CD4-positive, alpha-beta T cell treated with Interleukin-21 for 1 hour (primary cell): ENCODE results near the gene PPP1R1C.

Experiments used
- DNase-seq: peaks from one replicate; pipeline ENCODE4 v3.0.0-alpha.2; 2020

The PPP1R1C gene

DNA sequence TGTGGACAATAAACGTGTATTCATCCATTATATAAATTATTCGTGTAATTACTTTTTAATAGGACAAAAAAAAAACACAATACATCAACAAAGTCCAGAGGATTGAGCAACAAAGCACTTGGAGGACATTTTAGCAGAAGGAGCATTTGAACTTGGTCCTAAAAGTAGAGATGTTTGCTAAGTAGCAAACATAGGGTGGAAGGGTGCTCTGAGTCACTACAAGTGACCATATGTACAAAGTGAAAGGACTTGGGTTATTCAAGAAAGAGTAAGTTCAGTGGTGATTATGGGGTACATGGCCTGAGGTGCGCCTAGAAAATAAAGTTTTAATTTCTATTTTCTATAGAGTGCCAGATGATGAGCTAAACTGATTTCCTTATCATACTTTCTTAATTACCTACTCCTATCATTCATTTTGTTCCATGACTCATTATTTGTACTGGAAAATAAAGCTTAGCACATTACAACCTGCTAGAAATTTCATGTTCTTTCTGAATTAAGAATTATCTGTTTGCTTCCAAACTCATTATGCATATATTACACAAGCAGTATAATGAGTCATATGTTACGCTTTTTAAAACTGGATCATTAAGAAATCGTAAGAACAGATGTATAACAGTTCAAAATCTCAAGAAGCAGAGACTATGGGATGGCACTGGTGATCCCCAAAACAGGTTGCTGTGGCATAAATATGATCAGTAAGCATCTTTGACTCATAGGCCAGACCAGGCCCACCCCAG, 13.1 kb upstream of the PPP1R1C start:
- DNase-seq: no peak

DNA sequence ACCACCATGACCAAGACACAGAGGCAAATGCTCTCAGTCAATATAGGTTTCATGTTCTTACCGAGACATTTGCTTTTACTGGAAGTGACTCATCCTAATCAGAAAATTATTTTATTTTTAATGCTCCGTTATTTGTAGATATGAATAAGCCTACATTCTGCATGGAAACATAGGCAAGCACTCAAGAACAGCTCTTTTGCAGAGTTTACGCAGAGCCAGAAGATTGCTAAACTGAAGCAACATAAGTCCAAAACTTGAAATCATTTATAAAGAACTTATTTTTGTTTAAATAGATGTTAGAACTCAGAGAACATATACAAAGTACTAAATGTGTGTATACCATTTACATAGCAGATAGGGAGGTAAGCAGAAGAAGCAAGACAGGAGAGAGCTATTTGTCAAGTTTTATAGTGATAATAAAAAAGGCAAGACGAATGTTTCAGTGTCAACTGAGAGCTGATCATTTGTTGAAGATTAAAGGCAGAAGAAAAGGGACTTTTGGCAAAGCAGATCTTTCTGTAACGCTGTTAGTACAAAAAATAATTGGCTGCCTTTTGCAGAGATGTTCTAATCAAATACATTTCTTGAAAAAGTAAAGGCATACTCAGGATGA, 12.4 kb upstream of the PPP1R1C start:
- no peak for DNase-seq

DNA sequence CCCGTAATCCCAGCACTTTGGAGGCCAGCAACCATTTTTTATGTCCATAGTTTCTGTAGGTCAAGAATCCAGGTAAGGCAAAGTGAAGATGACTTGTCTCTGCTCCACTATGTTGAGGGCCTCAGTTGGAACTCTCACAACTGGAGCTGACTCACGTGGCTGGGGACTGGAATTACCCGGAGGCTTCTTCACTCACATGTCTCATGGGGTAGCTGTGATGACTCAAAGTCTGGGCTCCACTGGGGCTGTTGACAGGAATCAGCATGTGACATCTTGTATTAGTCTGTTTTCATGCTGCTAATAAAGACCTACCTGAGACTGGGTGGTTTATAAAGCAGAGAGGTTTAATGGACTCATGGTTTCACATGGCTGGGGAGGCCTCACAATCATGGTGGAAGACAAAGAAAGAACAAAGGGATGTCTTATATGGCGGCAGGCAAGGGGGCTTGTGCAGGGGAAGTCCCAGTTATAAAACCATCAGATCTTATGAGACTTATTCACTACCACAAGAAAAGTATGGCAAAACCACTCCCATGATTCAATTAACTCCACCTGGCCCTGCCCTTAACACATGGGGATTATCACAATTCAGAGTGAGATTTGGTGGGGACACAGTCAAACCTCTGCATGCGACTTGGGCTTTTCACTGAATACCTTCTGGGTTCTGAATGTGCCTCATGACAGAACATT, 7.8 kb upstream of the PPP1R1C start:
- no peak for DNase-seq

DNA sequence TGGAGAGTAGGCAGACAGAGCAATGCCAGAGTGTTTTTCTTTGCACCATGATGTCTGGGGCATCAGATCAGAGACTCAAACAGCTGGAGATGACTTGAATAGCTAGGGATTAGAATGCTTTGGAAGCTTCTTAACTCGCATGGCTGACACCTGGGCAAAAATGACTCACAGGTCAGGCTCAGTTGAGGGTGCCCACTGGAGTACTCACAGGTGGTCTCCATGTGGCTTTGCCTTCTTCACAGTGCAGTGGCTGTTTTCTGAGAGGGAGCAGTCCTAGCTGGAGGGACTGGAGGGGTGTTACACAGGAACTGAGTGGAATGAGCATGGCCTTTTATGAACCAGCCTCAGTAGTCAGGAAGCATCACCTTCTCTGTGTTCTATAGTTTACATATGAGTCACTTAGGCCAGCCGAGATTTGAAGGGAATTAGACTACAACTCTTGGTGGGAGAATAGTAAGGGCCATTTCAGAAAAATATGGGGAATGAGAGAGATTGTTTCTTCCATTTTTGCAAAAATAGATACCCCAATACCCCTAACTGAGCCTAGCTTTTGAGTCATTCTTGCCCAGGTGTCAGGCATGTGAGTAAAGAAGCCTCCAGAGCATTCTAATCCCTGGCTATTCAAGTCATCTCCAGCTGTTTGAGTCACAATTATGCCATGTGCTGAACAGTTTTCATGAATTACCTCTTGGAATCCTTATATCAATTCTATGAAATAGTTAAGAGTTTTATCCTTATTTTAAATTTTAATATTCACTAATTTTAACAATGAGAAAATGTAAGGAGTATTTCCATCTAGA, 7.1 kb upstream of the PPP1R1C start:
- DNase-seq: no peak

DNA sequence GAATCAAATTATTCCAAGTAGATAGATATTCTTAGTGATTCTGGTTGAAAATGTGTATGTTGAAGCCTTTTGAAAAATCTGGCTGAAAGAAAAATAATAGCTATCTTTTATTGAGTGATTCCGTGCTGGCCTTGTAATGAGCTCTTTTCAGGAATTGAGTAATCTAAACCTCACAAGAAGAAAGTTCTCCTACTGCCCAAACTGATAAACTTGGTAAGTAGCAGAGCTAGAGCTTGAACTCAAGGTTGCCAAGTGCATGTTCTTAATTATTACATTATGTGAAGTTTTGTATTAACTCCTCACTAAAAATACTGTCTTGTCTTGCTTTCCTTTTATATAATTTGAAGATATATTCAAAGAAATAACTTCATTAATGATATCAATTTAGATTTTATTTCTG, 1.6 kb upstream of the PPP1R1C start:
- no peak for DNase-seq

DNA sequence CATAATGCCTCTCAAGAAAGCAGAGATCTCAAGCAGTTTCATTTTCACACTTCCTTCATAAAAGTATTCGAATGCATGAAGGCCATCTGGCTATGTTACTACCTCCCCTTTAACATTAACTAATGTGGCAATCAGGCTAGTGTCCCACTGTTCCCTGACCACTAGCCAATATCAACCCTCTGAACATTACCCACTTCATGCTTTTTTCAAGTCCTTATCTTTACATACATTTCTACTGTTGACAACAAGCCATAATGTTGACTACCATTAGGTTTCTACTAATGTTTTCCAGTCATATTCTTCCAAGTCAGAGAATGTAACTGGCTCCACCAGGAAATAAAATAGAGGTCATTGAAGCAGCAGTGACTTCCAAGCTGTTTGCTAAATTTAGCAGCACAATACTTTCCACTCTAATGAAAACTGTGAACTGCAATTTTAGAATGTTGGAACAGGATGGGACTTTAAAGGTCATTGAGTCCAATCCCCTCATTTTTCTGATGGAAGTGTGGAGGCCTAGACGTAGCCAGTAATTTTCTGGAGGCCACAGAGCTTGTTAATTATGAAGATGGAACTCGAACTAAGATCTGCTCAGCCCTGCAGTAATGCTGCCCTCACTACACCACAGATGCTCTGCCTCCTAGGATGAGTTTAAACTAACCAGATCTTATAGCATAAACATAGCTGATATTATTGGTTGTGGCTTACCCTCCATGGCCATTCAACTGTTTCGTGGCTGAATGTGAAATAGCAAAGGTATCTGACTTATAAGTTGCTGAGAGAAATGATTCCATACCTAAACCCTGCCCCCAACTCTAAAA, 630 bp upstream of the PPP1R1C start:
- no peak for DNase-seq

DNA sequence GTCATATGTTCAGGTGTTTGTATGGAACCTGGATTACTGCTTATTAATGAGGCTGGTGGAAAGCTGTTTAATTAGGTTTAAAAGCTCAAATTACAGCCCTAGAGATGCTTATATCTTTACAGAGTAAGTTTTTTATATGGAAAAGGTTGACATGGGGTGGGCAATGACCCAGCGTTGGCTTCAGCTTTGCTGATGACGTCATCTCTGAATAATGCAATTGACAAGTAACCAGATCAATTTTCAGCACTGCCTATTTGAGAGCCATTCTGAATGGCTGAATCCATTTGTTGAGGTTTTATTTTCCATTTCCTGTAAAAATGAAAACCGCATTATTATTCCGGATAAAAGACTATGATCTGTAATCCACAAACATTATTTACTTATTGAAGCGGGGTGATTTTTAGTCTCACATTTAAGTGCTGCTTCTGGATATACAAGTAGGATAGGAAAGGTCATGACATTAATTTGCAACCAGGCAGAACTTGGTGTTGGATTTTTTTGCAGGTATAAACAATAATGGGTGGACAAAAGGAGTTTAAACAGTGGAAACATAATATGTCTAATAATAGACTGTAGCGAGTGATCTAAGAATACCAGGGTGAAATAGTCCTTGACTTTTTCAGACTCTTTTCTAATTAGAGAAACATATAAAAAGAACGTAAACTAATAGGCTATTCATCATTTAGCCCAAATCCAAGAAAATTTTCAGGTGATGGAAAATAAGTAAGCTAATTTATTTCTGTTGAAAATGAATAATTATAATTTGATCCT, 2.7 kb downstream of the PPP1R1C start:
- no peak for DNase-seq

DNA sequence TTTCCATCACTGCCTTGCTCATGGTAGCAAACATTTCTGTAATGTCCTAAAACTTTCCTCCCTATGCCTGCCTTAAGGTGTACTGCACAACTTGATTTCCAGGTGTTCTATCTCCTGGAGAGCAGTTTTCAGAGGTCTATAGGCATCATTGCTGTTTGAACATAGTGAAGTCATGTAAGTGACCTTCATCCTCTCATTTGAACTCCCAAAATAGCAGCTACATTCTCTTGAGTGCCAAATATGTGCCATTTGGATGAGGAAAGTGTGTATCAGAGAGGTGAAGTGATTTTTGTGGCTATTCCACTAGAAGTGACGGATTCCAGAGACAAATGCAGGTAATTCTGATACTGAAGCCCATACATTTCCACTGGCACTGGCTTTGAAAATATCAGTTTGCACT, 3.4 kb downstream of the PPP1R1C start:
- no peak for DNase-seq

DNA sequence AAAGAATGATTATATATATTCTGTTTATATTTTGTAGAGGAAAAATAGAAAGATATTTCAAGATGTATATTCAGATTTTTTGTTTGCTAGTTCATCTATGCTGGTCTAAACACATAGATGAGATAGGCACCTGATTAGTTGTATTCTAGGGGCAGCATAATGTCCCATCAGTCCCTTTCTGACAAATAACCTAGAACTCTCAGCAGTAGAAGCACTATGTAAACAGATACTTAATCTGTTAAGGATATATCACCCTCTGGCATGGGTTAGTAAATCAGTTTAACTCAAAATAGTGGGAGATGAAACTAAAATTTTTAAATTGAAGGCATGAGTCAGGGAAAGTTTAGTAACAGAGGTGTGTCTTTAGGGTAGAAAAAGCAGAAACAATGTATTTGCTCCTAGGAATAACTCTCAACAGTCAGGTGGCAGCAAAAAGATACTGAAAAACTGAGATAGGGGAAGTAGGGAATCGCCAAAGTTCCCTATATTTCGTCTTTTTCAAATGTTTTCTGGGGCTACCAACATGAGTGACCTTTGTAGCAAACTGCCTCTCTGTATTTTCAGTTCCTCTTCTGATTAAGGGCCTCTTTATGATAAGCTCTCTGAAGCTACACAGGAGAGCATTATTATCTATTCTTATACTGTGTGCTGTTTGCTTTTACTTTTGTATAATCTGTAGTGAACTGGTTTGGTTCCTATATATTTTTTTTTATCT, 5.7 kb downstream of the PPP1R1C start:
- peak; percentile 2 for DNase-seq

DNA sequence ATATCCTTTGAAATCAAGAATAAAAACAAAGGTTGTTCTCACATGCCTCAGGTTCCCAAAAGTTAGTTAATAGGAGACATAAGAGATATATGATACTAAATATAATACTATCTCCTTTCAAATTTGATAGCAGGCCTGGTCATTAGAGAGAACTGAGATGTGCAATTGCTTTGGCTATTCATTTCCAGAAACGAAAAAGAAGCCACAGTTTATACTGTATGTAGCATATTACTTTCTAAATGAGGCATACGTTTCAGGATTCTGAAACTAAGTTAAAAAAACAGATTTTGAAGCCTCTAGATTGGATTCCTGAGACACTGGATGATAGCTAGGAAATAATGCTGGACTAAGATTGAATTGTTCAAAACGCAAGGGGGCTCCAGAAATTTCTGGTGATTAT, 7.1 kb downstream of the PPP1R1C start:
- no peak for DNase-seq

DNA sequence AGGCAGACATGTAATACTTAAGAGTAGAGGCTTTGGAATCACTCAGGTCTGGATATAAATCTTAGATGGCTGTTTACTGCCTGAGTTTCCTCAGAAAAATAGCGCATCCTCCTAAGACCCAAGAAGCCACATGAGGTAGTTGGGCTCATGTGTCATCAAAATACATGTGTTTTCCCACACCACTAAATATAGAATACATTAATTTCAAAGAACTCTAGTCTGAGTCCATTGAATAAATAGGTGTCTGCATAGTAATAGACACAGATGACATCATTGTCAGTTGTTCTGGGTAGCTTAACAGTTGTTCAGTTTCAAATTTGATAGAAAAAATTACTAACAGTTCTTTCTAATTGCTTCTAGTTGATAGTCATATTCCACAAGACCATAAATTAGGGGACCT, 9.6 kb downstream of the PPP1R1C start:
- no peak for DNase-seq

DNA sequence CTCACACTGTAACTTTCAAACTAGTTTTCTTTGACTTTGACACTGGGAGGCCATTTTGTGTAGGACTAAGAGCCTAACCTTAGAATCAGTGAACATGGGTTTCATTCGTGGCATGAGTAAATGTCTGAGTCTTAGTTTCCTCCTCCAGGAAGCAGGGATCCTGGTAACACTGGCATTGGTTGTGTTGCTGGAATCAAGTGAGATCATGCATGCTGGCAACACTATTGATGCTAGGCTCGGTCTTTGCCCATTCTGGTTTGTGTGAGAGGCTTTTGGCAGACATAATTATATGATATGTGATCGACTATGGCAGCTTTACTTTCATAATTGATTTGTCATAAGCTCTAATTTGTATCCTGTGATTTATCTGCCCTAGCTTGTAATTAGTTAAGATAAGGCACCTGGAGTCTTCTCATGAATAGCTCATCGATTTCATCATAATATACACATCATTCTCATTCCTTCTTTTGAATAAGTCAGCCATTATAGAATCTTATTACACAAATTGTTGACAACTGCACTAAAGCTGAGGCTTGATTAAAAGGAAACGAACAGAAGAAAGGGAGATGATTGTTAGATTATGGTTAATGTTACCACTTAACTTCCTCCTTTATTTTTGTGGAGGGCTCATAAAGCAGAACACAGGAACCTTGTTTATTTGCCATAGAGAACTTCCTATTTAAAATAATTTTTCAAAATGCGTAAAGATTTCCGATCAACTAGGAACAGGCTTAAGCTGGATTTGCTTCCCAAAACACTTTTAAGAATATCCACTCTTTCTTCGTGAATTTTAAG, 12.6 kb downstream of the PPP1R1C start:
- DNase-seq: no peak

DNA sequence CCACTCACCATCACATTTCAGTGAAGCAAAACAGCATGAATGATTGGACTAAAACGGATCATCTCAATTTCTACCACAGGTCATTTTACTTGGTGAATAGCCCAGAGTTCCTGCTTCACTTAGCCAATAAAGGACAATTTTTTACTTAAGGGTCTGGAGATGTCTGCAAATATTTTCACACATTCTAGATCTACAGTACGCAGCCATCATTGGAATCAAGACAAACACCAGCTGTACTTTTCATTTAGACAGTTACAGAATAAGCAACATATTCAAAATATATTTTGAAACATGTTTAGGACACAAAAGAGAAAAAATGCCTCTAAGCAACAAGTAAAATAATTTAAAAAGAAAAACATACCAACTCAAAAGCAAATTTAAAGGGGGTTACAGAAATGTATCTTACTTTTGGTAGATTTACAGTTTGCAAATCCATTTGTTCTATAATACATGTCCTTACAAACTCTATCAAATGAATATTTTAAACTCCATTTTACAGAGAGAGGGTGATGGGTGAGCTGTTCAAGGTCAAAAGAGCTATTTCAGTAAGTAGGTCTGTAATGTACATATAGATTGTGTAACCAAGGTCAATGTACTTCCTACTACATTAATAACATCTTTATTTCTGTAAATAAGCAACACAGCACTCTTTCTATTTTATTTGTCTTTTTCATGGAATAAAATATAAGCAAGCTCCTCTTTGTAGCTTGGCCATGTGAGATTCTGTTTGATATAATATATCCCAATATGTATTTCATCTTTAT, 13.4 kb downstream of the PPP1R1C start:
- no peak for DNase-seq

DNA sequence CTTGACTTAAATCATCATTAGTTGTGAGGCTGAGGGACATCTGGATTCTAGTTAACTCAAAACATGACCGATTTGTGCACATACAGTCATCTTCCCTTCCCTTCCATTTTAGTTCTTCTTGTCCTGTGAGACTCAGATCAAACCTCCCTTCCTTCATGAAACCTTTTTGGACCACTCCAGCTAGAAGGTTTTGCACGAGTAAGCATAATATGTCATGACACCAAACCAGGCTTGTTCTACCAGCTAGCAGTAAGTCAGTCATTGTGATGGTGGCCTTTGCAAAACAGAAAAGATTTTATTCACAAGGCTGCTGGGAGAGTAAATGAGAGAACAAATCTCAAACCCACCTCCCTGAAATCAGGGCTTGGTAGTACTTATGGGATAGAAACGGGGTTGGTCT, 14.3 kb downstream of the PPP1R1C start:
- no peak for DNase-seq

DNA sequence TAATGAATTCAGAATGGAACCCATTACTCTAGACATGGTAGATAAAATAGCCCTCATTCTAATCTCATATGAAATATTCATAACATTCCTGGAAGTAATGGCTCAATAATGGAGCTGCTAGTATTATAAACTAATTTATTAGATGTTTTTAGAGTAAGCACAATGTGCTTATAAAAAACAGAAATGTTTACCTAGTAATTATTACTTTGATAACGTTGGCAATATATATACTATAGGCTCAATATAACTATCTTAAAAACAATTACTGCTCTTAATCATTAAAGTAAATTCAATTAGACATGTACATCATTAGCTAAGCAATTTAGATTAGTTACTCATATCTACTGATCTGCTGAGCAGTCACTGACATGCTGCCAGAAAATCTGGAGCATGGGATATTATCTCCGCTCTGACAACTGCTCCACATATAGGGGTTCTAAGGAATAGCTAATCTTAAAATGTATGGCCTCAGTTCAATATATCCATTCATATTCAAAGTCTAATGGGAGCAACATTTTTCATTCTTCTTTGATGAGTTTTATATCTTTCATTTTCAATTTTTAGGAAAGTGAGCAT, 19.4 kb downstream of the PPP1R1C start:
- DNase-seq: no peak

DNA sequence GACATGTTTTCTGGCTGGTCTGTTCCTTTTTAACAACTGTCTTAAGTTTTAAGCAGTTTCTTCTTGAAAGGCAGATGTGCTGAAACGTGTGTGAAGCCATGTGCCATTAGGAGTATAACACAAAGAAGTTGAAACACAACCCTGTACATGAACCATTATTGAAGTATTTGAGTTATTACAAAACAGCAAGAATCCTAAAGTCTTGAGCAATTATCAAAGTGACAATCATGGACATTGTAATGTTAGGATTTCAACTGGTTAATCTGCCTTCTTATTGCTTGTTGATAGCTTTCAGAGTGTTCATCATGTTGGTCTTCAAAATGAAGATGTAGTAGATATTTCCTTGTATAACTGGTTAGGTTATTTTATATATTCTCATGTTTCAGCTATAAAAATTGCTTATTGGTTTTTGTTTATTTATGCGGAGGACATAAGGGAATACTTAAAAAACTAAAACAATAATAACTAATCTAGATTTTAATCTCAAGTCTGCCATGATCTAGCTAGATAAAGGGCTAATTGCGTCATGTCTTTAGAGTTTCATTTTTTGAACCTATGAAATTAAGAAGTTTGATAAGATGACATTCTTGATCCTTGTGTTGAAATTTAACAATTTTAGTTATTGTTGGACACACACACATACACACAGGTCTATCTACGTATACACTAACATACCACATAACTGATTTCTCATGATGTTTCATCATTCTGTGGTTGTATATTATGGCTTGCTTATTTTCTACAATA, 21.1 kb downstream of the PPP1R1C start:
- DNase-seq: no peak

DNA sequence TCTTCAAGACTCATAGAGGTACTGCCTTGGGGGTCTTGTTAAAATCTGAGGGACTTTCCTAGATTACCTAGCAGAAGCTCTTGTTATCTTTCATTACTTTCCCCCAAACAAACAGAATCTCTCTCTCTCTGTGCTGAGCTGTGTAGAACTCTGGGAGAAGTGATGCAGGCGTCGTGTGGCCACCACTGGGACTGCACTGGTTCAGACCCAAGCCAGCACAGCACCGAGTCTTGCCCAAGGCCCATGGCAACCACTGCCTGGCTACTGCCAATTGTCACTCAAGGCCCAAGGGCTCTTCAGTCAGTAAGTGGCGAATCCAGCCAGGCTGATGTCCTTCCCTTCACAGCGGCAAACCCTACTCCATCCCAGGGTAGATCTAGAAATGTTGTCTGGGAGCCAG, 28.6 kb downstream of the PPP1R1C start:
- no peak for DNase-seq
